ENCODE measurements around the gene MYO3B.
A peak's percentile ranks its signal among the peaks of the same experiment; 100 is the strongest.

Gene MYO3B

GRCh38 chr2:170320948-170321347, 143.0 kb downstream of the MYO3B start:
- TF ChIP-seq CTCF (IDR thresholded peaks at IDR 0.05; ENCODE audit: insufficient read depth, low read length, missing control alignments) = no peak
- CTCF ChIA-PET = no interaction called here
- H3K4me3 ChIP-seq (ENCODE audit: low read depth, low read length) = no peak overlapping the region

GRCh38 chr2:170321526-170321925, 143.6 kb downstream of the MYO3B start:
- CTCF ChIA-PET = no interaction called here
- DNase-seq (ENCODE audit: low read depth, low spot score) = no peak

More at GRCh38 chr2:170320948-170321347, 143.0 kb downstream of the MYO3B start:
- no peak for DNase-seq (ENCODE audit: low read depth, low spot score)
- POLR2A ChIA-PET = no interaction called here

GRCh38 chr2:170322140-170322766, 144.3 kb downstream of the MYO3B start:
- CTCF ChIA-PET = no interaction called here
- DNase-seq (ENCODE audit: low read depth, low spot score) = no peak
- POLR2A ChIA-PET = no interaction called here
- TF ChIP-seq CTCF (IDR thresholded peaks at IDR 0.05; ENCODE audit: insufficient read depth, low read length, missing control alignments) = no peak
- H3K4me3 ChIP-seq (ENCODE audit: low read depth, low read length) = no peak overlapping the region

More at GRCh38 chr2:170321526-170321925, 143.6 kb downstream of the MYO3B start:
- H3K4me3 ChIP-seq (ENCODE audit: low read depth, low read length) = no peak overlapping the region
- POLR2A ChIA-PET = no interaction called here
- no peak for TF ChIP-seq CTCF (IDR thresholded peaks at IDR 0.05; ENCODE audit: insufficient read depth, low read length, missing control alignments)

GRCh38 chr2:170323743-170324142, 145.8 kb downstream of the MYO3B start:
- no peak for DNase-seq (ENCODE audit: low read depth, low spot score)
- no peak overlapping the region for H3K4me3 ChIP-seq (ENCODE audit: low read depth, low read length)
- no peak for TF ChIP-seq CTCF (IDR thresholded peaks at IDR 0.05; ENCODE audit: insufficient read depth, low read length, missing control alignments)
- ChIA-PET POLR2A (no interaction called here), CTCF (interaction anchor here (1.1 to 2.1 kb wide), 7 partner anchors 8 to 492 kb away, joined by 4 to 12 read pairs (median 7); partner anchors contain the start of gene GAD1)

- DNase-seq (ENCODE audit: low read depth, low spot score) = no peak
- H3K4me3 ChIP-seq (ENCODE audit: low read depth, low read length) = no peak overlapping the region
- CTCF ChIA-PET = interaction anchor here (0.9 to 2.1 kb wide), 8 partner anchors 9 to 547 kb away, joined by 3 to 12 read pairs (median 6); partner anchors contain the start of gene GAD1
- POLR2A ChIA-PET = no interaction called here
- peak; percentile 58 for TF ChIP-seq CTCF (IDR thresholded peaks at IDR 0.05; ENCODE audit: insufficient read depth, low read length, missing control alignments)
Measured at GRCh38 chr2:170324640-170325046, 146.7 kb downstream of the MYO3B start.

GRCh38 chr2:170330881-170331280, 152.9 kb downstream of the MYO3B start:
- ChIA-PET POLR2A (no interaction called here), CTCF (no interaction called here)
- no peak for TF ChIP-seq CTCF (IDR thresholded peaks at IDR 0.05; ENCODE audit: insufficient read depth, low read length, missing control alignments)
- no peak overlapping the region for H3K4me3 ChIP-seq (ENCODE audit: low read depth, low read length)
- no peak for DNase-seq (ENCODE audit: low read depth, low spot score)

Data from AG04449 (cell line).